ENCODE data around the gene AHNAK2. TPM values are rescaled to one million over a fixed set of nuclear protein-coding genes. Genes with fewer than 3 reads are reported as not detected.

The AHNAK2 gene
- total and polyA plus RNA-seq, 9 of the 15 experiments (the other 6 are each of a cell fraction or from before 2014, with no cell fraction given) = 0.04 to 0.09 (median 0.04) TPM; not detected in 6

- H3K9ac ChIP-seq (ENCODE audit: insufficient read depth in 1 of 2, low read depth in 2 of 2, low read length in 2 of 2) = no peak overlapping the region
- H3K79me2 ChIP-seq (ENCODE audit: control insufficient read depth, insufficient read depth, low read length) = no peaks in the 10 kb centered on the region
- ChIA-PET CTCF (ENCODE audit: low intra/inter-chr PET ratio) (no interaction called here), POLR2A (no interaction called here)
- no peak overlapping the region for H2AFZ ChIP-seq (ENCODE audit: low read depth, low read length)
- no peaks in the 10 kb centered on the region; the same call in 1 of the 2 replicates for H4K20me1 ChIP-seq (replicated peaks; ENCODE audit: control insufficient read depth, insufficient read depth, low read length)
- FAIRE-seq = no peak
- intact Hi-C loops (cut with micrococcal nuclease) (no loop called here), in situ Hi-C loops (cut with MboI) (no loop called here)
- peaks cover 5 to 42% of the 10 kb centered on the region in 2 experiments; a peak in 4 of 5 replicates for H3K27me3 ChIP-seq (ENCODE audit: control insufficient read depth in 2 of 2, insufficient read depth in 2 of 2, low read length in 2 of 2)
- H3K4me3 ChIP-seq = no peak overlapping the region
- ATAC-seq = no peak
- peaks cover 0 to 21% of the 10 kb centered on the region in 2 experiments; a peak in 2 of 5 replicates for H3K4me1 ChIP-seq (replicated peaks in 1 of 2; ENCODE audit: control insufficient read depth in 2 of 2, insufficient read depth in 2 of 2, low read length in 2 of 2)
- WGBS (ENCODE audit: insufficient coverage, low coverage, missing lambda C conversion rate) = 6% methylated on average over 2 of the region's 2 CpGs
- H3K9me1 ChIP-seq (ENCODE audit: control insufficient read depth, insufficient read depth, low read length) = no peaks in the 10 kb centered on the region
- no peaks in the 10 kb centered on the region for H3K9me3 ChIP-seq (replicated peaks; ENCODE audit: control insufficient read depth, insufficient read depth, low read depth, low read length)
- TF ChIP-seq CTBP1 (IDR thresholded peaks at IDR 0.05; ENCODE audit: borderline replicate concordance) = no peak
- TF ChIP-seq, protein P1, sequence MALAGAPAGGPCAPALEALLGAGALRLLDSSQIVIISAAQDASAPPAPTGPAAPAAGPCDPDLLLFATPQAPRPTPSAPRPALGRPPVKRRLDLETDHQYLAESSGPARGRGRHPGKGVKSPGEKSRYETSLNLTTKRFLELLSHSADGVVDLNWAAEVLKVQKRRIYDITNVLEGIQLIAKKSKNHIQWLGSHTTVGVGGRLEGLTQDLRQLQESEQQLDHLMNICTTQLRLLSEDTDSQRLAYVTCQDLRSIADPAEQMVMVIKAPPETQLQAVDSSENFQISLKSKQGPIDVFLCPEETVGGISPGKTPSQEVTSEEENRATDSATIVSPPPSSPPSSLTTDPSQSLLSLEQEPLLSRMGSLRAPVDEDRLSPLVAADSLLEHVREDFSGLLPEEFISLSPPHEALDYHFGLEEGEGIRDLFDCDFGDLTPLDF (CRISPR knock-in tag; IDR thresholded peaks at IDR 0.05) = no peak
- no peak for TF ChIP-seq PURB (CRISPR knock-in tag; IDR thresholded peaks at IDR 0.05; ENCODE audit: low read depth)
- TF ChIP-seq EWSR1 (IDR thresholded peaks at IDR 0.05; ENCODE audit: borderline replicate concordance, low read depth, partially characterized antibody) = no peak
- no peak for TF ChIP-seq MCM7 (IDR thresholded peaks at IDR 0.05)
- TF ChIP-seq, protein P2, sequence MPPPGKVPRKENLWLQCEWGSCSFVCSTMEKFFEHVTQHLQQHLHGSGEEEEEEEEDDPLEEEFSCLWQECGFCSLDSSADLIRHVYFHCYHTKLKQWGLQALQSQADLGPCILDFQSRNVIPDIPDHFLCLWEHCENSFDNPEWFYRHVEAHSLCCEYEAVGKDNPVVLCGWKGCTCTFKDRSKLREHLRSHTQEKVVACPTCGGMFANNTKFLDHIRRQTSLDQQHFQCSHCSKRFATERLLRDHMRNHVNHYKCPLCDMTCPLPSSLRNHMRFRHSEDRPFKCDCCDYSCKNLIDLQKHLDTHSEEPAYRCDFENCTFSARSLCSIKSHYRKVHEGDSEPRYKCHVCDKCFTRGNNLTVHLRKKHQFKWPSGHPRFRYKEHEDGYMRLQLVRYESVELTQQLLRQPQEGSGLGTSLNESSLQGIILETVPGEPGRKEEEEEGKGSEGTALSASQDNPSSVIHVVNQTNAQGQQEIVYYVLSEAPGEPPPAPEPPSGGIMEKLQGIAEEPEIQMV (tag; conservative IDR thresholded peaks at IDR 0.05; ENCODE audit: low read depth) = no peak
- no peak for TF ChIP-seq SNIP1 (IDR thresholded peaks at IDR 0.05; ENCODE audit: low read depth)
- H3K27ac ChIP-seq (ENCODE audit: extremely low read depth, low read depth, low read length) = no peak overlapping the region
- H3K4me2 ChIP-seq (ENCODE audit: insufficient read depth, low read length) = no peak overlapping the region
- DNase-seq (ENCODE audit: extremely low read depth in 1 of 4, low spot score in 3 of 4) = no peak
- H3K36me3 ChIP-seq (ENCODE audit: control insufficient read depth, insufficient read depth, low read length) = no peaks in the 10 kb centered on the region
- no TSS peak for BruUV-seq (replicated peaks)
Observed at GRCh38 chr14:104935955-104936354, 42.2 kb downstream of the AHNAK2 start.

Measured in K562 (cell line).